ENCODE data around the gene ENTPD5. TPM values are rescaled to one million over a fixed set of nuclear protein-coding genes. Genes with fewer than 3 reads are reported as not detected.
"Not testable (repeated sequence)": the region's sequence is repeated elsewhere in the genome, so short reads cannot be mapped to it uniquely, and the experiment has no call there.

Gene ENTPD5
- total and polyA plus RNA-seq, 4 experiments from 2014 or later, result 2.8 to 16.2 (median 9.7) TPM

DNA sequence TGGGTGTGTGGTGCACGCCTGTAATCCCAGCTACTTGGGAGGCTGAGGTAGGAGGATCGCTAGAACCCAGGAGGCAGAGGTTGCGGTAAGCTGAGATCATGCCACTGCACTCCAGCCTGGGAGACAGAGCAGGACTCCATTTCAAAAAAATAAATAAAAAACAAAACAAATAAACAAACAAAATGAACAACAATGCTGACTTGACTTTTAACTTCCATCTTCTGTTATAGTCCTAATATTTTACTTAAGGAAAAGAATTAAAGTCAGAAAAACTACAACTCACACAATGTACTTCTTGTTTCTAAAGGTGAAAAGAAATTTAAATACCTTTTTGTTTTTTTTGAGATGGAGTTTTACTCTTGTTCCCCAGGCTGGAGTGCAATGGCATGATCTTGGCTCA is 13.4 kb downstream of the ENTPD5 start:
- H3K27me3 ChIP-seq (ENCODE audit: insufficient read depth, low read length); H3K9me3 Mint-ChIP-seq; intact Hi-C loops (cut with micrococcal nuclease); H3K27ac ChIP-seq (ENCODE audit: low read depth, low read length); H3K27ac Mint-ChIP-seq; H3K4me3 Mint-ChIP-seq; H3K27me3 Mint-ChIP-seq; DNase-seq; H3K4me3 ChIP-seq (ENCODE audit: low read length in 2 of 2); POLR2A ChIA-PET (ENCODE audit: partially characterized antibody); H3K4me1 Mint-ChIP-seq; H3K9me3 ChIP-seq (ENCODE audit: control insufficient read depth in 1 of 2, low read length in 2 of 2); H3K4me1 ChIP-seq (ENCODE audit: insufficient read depth, low read length); H3K36me3 ChIP-seq (ENCODE audit: insufficient read depth, low read length); CTCF ChIA-PET (ENCODE audit: partially characterized antibody): not testable (repeated sequence)
- H3K36me3 Mint-ChIP-seq, result peaks cover 13 to 21% of the 10 kb centered on the region in 2 donors

GRCh38 chr14:73998726-73999125 is 20.4 kb downstream of the ENTPD5 start:
- Mint-ChIP-seq H3K27ac (no peak overlapping the region), H3K36me3 (peaks cover 1 to 13% of the 10 kb centered on the region in 2 donors), H3K4me3 (no peak overlapping the region), H3K27me3 (no peaks in the 10 kb centered on the region), H3K9me3 (no peaks in the 10 kb centered on the region), H3K4me1 (peaks cover 0 to 3% (median 0%) of the 10 kb centered on the region in 4 donors)
- Histone ChIP-seq H3K27ac (ENCODE audit: low read depth, low read length) (no peak overlapping the region), H3K36me3 (ENCODE audit: insufficient read depth, low read length) (no peaks in the 10 kb centered on the region), H3K27me3 (ENCODE audit: insufficient read depth, low read length) (no peaks in the 10 kb centered on the region), H3K9me3 (ENCODE audit: control insufficient read depth in 1 of 2, low read length in 2 of 2) (no peaks in the 10 kb centered on the region), H3K4me1 (ENCODE audit: insufficient read depth, low read length) (no peaks in the 10 kb centered on the region), H3K4me3 (ENCODE audit: low read length in 2 of 2) (no peak overlapping the region)
- POLR2A ChIA-PET (ENCODE audit: partially characterized antibody), result interaction anchor here (0.5 kb wide), 1 partner anchor 79 kb away, joined by 3 read pairs; no protein-coding TSS in a partner anchor
- intact Hi-C loops (cut with micrococcal nuclease), result no loop called here
- DNase-seq, result no peak
- CTCF ChIA-PET (ENCODE audit: partially characterized antibody), result no interaction called here

- CTCF ChIA-PET (ENCODE audit: partially characterized antibody), result no interaction called here
Measured at GRCh38 chr14:73997944-73998447, 21.1 kb downstream of the ENTPD5 start.

DNA sequence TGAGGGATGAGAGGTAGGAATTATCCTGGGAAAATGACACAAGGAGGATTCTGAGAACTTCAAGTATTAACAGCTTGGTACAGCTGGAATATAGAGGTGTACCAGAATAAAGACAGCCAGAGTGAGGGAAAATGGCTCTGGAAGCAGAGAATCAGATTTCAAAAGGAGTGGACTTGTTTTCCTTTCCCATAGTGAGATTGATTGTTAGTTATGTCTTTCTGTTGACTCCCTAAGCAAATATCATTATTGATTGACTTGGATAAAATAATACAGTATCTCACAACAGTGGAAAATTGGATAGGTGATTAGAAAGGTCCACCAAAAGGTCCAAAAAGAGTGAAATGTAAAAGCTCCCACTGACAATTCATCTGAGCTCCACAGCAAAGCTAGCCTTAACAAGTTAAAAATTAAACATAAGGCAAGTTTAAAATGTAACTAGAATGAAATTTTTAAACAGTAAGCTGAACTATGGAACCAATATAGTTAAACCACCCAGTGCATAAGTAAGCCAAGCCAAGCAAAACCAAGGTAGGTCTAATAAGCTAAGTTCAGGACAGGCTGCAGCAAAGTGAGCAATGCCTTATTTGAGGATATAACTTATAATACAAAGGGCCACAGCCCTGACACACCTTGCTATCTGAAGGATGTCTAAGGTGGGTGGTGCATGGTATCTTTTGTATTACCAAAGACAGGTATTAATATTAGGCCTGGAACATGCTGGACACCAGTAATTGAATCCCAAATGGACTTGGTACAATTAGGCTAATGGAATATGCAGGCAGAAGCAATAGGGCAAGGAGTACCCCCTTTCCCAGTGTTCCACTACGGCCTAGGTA is 21.8 kb downstream of the ENTPD5 start:
- Histone ChIP-seq H3K9me3 (ENCODE audit: control insufficient read depth in 1 of 2, low read length in 2 of 2) (no peaks in the 10 kb centered on the region), H3K36me3 (ENCODE audit: insufficient read depth, low read length) (no peaks in the 10 kb centered on the region), H3K4me1 (ENCODE audit: insufficient read depth, low read length) (no peaks in the 10 kb centered on the region), H3K27ac (ENCODE audit: low read depth, low read length) (no peak overlapping the region), H3K4me3 (ENCODE audit: low read length in 2 of 2) (no peak overlapping the region), H3K27me3 (ENCODE audit: insufficient read depth, low read length) (no peaks in the 10 kb centered on the region)
- CTCF ChIA-PET (ENCODE audit: partially characterized antibody), result no interaction called here
- H3K27me3 Mint-ChIP-seq, result no peaks in the 10 kb centered on the region
- intact Hi-C loops (cut with micrococcal nuclease), result no loop called here
- H3K9me3 Mint-ChIP-seq, result no peaks in the 10 kb centered on the region
- H3K4me3 Mint-ChIP-seq, result no peak overlapping the region
- H3K36me3 Mint-ChIP-seq, result peaks cover 0 to 9% of the 10 kb centered on the region in 2 donors
- no peak for DNase-seq
- POLR2A ChIA-PET (ENCODE audit: partially characterized antibody), result no interaction called here
- H3K4me1 Mint-ChIP-seq, result peaks cover 0 to 3% (median 0%) of the 10 kb centered on the region in 4 donors
- H3K27ac Mint-ChIP-seq, result no peak overlapping the region

More at GRCh38 chr14:73997944-73998447, 21.1 kb downstream of the ENTPD5 start:
- Histone ChIP-seq H3K4me3 (ENCODE audit: low read length in 2 of 2) (no peak overlapping the region), H3K27ac (ENCODE audit: low read depth, low read length) (no peak overlapping the region), H3K4me1 (ENCODE audit: insufficient read depth, low read length) (no peaks in the 10 kb centered on the region), H3K36me3 (ENCODE audit: insufficient read depth, low read length) (no peaks in the 10 kb centered on the region), H3K9me3 (ENCODE audit: control insufficient read depth in 1 of 2, low read length in 2 of 2) (no peaks in the 10 kb centered on the region), H3K27me3 (ENCODE audit: insufficient read depth, low read length) (no peaks in the 10 kb centered on the region)
- Mint-ChIP-seq H3K4me3 (no peak overlapping the region), H3K9me3 (no peaks in the 10 kb centered on the region), H3K4me1 (peaks cover 0 to 3% (median 0%) of the 10 kb centered on the region in 4 donors), H3K27ac (no peak overlapping the region), H3K36me3 (peaks cover 0 to 12% of the 10 kb centered on the region in 2 donors), H3K27me3 (no peaks in the 10 kb centered on the region)
- DNase-seq, result no peak
- intact Hi-C loops (cut with micrococcal nuclease), result no loop called here
- POLR2A ChIA-PET (ENCODE audit: partially characterized antibody), result interaction anchor here (0.5 kb wide), 1 partner anchor 80 kb away, joined by 3 read pairs; no protein-coding TSS in a partner anchor

DNA sequence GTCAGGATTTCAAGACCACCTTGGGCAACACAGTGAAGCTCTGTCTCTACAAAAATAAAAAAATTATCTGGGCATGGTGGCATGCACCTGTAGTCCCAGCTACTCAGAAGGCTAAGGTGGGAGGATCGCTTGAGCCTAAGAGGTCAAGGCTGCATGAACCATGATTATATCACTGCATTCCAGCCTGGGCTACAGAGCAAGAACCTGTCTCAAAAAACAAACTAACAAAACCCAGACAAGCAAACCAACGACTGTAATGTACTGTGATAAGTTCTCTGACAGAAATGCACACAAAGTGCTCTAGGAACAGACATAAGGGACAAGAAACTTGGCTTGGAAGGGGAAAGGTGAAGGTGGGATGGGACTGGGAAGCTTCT is 22.4 kb downstream of the ENTPD5 start:
- Mint-ChIP-seq H3K4me3 (no peak overlapping the region), H3K36me3 (peaks cover 2 to 13% of the 10 kb centered on the region in 2 donors), H3K4me1 (peaks cover 0 to 3% (median 0%) of the 10 kb centered on the region in 4 donors), H3K27ac (no peak overlapping the region), H3K27me3 (no peaks in the 10 kb centered on the region), H3K9me3 (no peaks in the 10 kb centered on the region)
- ChIA-PET CTCF (ENCODE audit: partially characterized antibody) (no interaction called here), POLR2A (ENCODE audit: partially characterized antibody) (interaction anchor here (0.6 kb wide), 1 partner anchor 10 kb away, joined by 4 read pairs; no protein-coding TSS in a partner anchor)
- Histone ChIP-seq H3K4me1 (ENCODE audit: insufficient read depth, low read length) (no peaks in the 10 kb centered on the region), H3K27me3 (ENCODE audit: insufficient read depth, low read length) (no peaks in the 10 kb centered on the region), H3K36me3 (ENCODE audit: insufficient read depth, low read length) (no peaks in the 10 kb centered on the region), H3K9me3 (ENCODE audit: control insufficient read depth in 1 of 2, low read length in 2 of 2) (no peaks in the 10 kb centered on the region), H3K4me3 (ENCODE audit: low read length in 2 of 2) (no peak overlapping the region), H3K27ac (ENCODE audit: low read depth, low read length) (no peak overlapping the region)
- intact Hi-C loops (cut with micrococcal nuclease), result no loop called here
- no peak for DNase-seq

GRCh38 chr14:73995977-73996378 is 23.1 kb downstream of the ENTPD5 start:
- CTCF ChIA-PET (ENCODE audit: partially characterized antibody), result interaction anchor here (0.7 kb wide), 1 partner anchor 1507 kb away, joined by 3 read pairs; no protein-coding TSS in a partner anchor
- no peak overlapping the region for H3K4me3 Mint-ChIP-seq
- no peak for DNase-seq
- H3K9me3 Mint-ChIP-seq, result no peaks in the 10 kb centered on the region
- no peaks in the 10 kb centered on the region for H3K27me3 Mint-ChIP-seq
- Histone ChIP-seq H3K4me1 (ENCODE audit: insufficient read depth, low read length) (no peaks in the 10 kb centered on the region), H3K4me3 (ENCODE audit: low read length in 2 of 2) (no peak overlapping the region), H3K9me3 (ENCODE audit: control insufficient read depth in 1 of 2, low read length in 2 of 2) (no peaks in the 10 kb centered on the region), H3K36me3 (ENCODE audit: insufficient read depth, low read length) (no peaks in the 10 kb centered on the region), H3K27me3 (ENCODE audit: insufficient read depth, low read length) (no peaks in the 10 kb centered on the region), H3K27ac (ENCODE audit: low read depth, low read length) (no peak overlapping the region)
- H3K36me3 Mint-ChIP-seq, result peaks cover 2 to 13% of the 10 kb centered on the region in 2 donors
- H3K27ac Mint-ChIP-seq, result no peak overlapping the region
- POLR2A ChIA-PET (ENCODE audit: partially characterized antibody), result no interaction called here
- H3K4me1 Mint-ChIP-seq, result peaks cover 0 to 3% (median 0%) of the 10 kb centered on the region in 4 donors
- intact Hi-C loops (cut with micrococcal nuclease), result no loop called here

DNA sequence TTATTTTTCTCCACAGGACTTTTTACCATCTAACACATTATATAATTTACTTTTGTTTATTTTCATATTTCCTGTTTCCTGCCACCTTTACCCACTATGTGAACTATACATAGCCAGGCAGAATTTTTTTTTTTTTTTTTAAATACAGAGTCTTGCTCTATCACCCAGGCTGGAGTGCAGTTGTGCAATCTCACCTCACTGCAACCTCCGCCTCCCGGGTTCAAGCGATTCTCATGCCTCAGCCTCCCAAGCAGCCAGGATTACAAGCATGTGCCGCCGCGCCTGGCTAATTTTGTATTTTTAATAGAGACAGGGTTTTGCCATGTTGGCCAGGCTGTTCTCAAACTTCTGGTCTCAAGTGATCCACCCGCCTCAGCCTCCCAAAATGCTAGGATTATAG is 24.2 kb downstream of the ENTPD5 start:
- H3K9me3 Mint-ChIP-seq; H3K4me1 Mint-ChIP-seq; H3K27ac Mint-ChIP-seq; H3K27me3 Mint-ChIP-seq; H3K4me1 ChIP-seq (ENCODE audit: insufficient read depth, low read length); H3K36me3 ChIP-seq (ENCODE audit: insufficient read depth, low read length); POLR2A ChIA-PET (ENCODE audit: partially characterized antibody); H3K27me3 ChIP-seq (ENCODE audit: insufficient read depth, low read length); H3K9me3 ChIP-seq (ENCODE audit: control insufficient read depth in 1 of 2, low read length in 2 of 2); H3K27ac ChIP-seq (ENCODE audit: low read depth, low read length); intact Hi-C loops (cut with micrococcal nuclease); CTCF ChIA-PET (ENCODE audit: partially characterized antibody); DNase-seq; H3K4me3 ChIP-seq (ENCODE audit: low read length in 2 of 2); H3K4me3 Mint-ChIP-seq: not testable (repeated sequence)
- H3K36me3 Mint-ChIP-seq, result peaks cover 2 to 13% of the 10 kb centered on the region in 2 donors

Measured in CD4-positive, alpha-beta memory T cell (primary cell).